IPS-20b (cell line): ENCODE measurements around the gene B9D2.

ENCODE experiments used
- H3K27ac ChIP-seq: one replicate; pipeline ENCODE4 v1.5.1; 2013; ENCODE audit warnings: low read length
- H3K27me3 ChIP-seq: 2 replicates; pipeline ENCODE4 v1.6.1; 2013; ENCODE audit warnings: mild to moderate bottlenecking, low read length, inconsistent platforms; ENCODE audit not compliant: insufficient read depth
- H3K36me3 ChIP-seq: 2 replicates; pipeline ENCODE4 v1.6.1; 2013; ENCODE audit warnings: low read depth, mild to moderate bottlenecking, inconsistent platforms, low read length, moderate library complexity; ENCODE audit not compliant: insufficient read depth
- H3K4me1 ChIP-seq: 2 replicates; pipeline ENCODE4 v1.6.1; 2013; ENCODE audit warnings: mild to moderate bottlenecking, control low read depth, inconsistent platforms, low read length, moderate library complexity; ENCODE audit not compliant: insufficient read depth
- H3K4me3 ChIP-seq: 2 replicates; pipeline ENCODE4 v1.5.1; 2013; ENCODE audit warnings: mild to moderate bottlenecking, low read length, inconsistent platforms
- H3K9ac ChIP-seq: 2 replicates; pipeline ENCODE4 v1.6.1; 2013; ENCODE audit warnings: low read depth, mild to moderate bottlenecking, inconsistent platforms, low read length, moderate library complexity
- H3K9me3 ChIP-seq: 2 replicates; pipeline ENCODE4 v1.6.1; 2013; ENCODE audit warnings: mild to moderate bottlenecking, low read depth, low read length, inconsistent platforms; ENCODE audit not compliant: insufficient read depth

The B9D2 gene

GRCh38 chr19:41403181-41403970, 39.4 kb upstream of the B9D2 start:
- H3K9ac ChIP-seq: no peak overlapping the region
- H3K4me3 ChIP-seq: no peak overlapping the region
- no peaks in the 10 kb centered on the region for H3K9me3 ChIP-seq
- peaks cover 1% of the 10 kb centered on the region for H3K4me1 ChIP-seq
- H3K36me3 ChIP-seq: no peaks in the 10 kb centered on the region
- H3K27ac ChIP-seq: no peak overlapping the region
- no peaks in the 10 kb centered on the region for H3K27me3 ChIP-seq

DNA sequence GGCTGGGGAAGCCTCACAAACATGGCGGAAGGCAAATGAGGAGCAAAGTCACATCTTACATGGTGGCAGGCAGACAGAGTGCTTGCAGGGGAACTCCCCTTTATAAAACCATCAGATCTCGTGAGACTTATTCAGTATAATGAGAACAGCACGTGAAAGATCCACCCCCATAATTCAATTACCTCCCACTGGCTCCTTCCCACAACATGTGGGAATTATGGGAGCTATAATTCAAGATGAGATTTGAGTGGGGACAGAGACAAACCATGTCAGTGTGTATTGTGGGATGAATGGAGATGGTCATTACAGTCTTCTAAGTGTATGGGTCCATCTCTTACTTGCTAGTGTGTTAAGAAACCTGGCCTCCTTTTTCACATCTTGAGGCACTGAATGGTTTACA, 38.1 kb upstream of the B9D2 start:
- no peak overlapping the region for H3K4me3 ChIP-seq
- H3K27me3 ChIP-seq: no peaks in the 10 kb centered on the region
- H3K36me3 ChIP-seq: no peaks in the 10 kb centered on the region
- peaks cover 2% of the 10 kb centered on the region; the same call in 1 of the 2 replicates for H3K4me1 ChIP-seq
- H3K9ac ChIP-seq: no peak overlapping the region
- H3K27ac ChIP-seq: no peak overlapping the region
- no peaks in the 10 kb centered on the region for H3K9me3 ChIP-seq

- H3K4me3 ChIP-seq: no peak overlapping the region
- no peak overlapping the region for H3K9ac ChIP-seq
- no peaks in the 10 kb centered on the region for H3K36me3 ChIP-seq
- no peaks in the 10 kb centered on the region for H3K27me3 ChIP-seq
- H3K4me1 ChIP-seq: peaks cover 2% of the 10 kb centered on the region; the same call in 1 of the 2 replicates
- H3K27ac ChIP-seq: no peak overlapping the region
- H3K9me3 ChIP-seq: no peaks in the 10 kb centered on the region
Measured at GRCh38 chr19:41401483-41401882, 37.5 kb upstream of the B9D2 start.

DNA sequence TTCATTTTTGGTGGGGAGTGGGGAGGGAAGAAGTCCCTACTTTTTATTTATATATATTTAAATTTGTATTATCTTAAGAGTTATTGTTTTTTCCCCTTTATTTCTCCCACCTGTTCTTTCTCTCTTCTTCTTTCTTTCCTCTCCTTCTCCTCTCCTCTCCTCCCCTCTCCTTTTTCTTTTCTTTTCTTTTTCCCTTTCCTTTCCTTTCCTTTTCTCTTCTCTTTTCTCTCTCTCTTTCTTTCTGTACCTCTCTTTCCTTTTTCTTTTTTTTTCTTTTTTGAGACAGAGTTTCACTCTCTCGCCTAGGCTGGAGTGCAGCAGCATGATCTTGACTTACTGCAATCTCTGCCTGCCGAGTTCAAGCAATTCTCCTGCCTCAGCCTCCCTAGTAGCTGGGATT, 35.6 kb upstream of the B9D2 start:
- no peak overlapping the region for H3K4me3 ChIP-seq
- H3K36me3 ChIP-seq: no peaks in the 10 kb centered on the region
- peaks cover 2% of the 10 kb centered on the region; the same call in 1 of the 2 replicates for H3K4me1 ChIP-seq
- no peaks in the 10 kb centered on the region for H3K9me3 ChIP-seq
- H3K27ac ChIP-seq: no peak overlapping the region
- no peaks in the 10 kb centered on the region for H3K27me3 ChIP-seq
- no peak overlapping the region; the same call in 1 of the 2 replicates for H3K9ac ChIP-seq

DNA sequence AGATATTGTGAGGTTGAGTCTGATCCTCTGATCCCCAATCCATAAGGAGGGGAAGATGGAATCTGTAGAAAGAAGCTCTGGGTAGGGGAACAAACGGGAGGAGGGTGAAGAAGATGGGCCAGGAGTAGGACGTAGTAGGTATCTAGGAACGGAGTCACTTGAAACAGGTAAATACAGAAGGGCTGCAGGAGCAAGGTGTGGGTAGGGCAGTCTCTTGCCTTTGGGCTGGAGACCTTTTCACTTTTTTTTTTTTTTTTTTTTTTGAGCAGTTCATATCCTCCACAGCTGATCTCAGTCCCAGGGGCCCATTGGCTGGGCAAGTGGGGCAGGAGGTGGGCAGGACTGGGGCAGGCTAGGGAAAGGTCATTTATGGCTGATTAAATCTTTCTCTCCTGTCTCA, 35.1 kb upstream of the B9D2 start:
- Histone ChIP-seq H3K4me1 (peaks cover 2% of the 10 kb centered on the region; the same call in 1 of the 2 replicates), H3K4me3 (peak overlapping the region; percentile 94; the same call in 1 of the 2 replicates), H3K27me3 (no peaks in the 10 kb centered on the region), H3K9me3 (no peaks in the 10 kb centered on the region), H3K27ac (no peak overlapping the region), H3K9ac (peak overlapping the region; percentile 96; the same call in 1 of the 2 replicates), H3K36me3 (no peaks in the 10 kb centered on the region)

GRCh38 chr19:41398598-41398997, 34.6 kb upstream of the B9D2 start:
- Histone ChIP-seq H3K27me3 (no peaks in the 10 kb centered on the region), H3K9ac (peak overlapping the region; percentile 96; the same call in 1 of the 2 replicates), H3K27ac (no peak overlapping the region), H3K4me3 (peak overlapping the region; percentile 94), H3K4me1 (peaks cover 2% of the 10 kb centered on the region; the same call in 1 of the 2 replicates), H3K36me3 (no peaks in the 10 kb centered on the region), H3K9me3 (no peaks in the 10 kb centered on the region)

DNA sequence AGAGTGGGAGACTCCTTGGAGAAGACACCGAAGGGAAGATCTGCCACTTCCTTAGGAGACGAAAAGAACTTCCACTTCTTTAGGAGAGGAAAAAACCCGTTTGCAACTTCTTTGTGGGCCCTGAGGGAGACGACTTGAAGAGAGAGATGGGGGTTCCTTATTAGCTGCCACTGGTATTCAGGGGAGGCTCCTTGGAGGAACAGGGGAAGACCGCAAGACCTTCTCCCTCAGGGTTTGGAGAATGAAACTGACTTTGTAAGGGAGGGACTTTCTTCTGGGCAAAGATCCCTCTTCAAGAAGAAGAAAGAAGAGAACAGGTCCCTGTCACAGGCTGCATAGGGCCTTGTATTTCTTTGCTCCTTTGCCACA, 34.1 kb upstream of the B9D2 start:
- Histone ChIP-seq H3K9me3 (no peaks in the 10 kb centered on the region), H3K27me3 (no peaks in the 10 kb centered on the region), H3K36me3 (no peaks in the 10 kb centered on the region), H3K4me3 (peak overlapping the region; percentile 94), H3K4me1 (peaks cover 2% of the 10 kb centered on the region; the same call in 1 of the 2 replicates), H3K27ac (peak overlapping the region; percentile 98), H3K9ac (peak overlapping the region; percentile 96)

- Histone ChIP-seq H3K4me3 (peak within 1 kb of the TSS; percentile 94), H3K27ac (peak within 1 kb of the TSS; percentile 98), H3K9ac (peak within 1 kb of the TSS; percentile 96), H3K27me3 (no peaks in the 10 kb centered on the region), H3K9me3 (no peaks in the 10 kb centered on the region), H3K36me3 (no peaks in the 10 kb centered on the region), H3K4me1 (peaks cover 2% of the 10 kb centered on the region; the same call in 1 of the 2 replicates)
Measured at GRCh38 chr19:41397086-41398049, 33.4 kb upstream of the B9D2 start, which contains the start of the genes BCKDHA and EXOSC5. Gene BCKDHA, plus strand, starts transcription at chr19:41397818. Its CDS starts 10 bp downstream, at chr19:41397828. Gene EXOSC5, minus strand, starts transcription at chr19:41397359. Its CDS starts 31 bp downstream, at chr19:41397328.

- Histone ChIP-seq H3K27ac (no peak overlapping the region), H3K27me3 (no peaks in the 10 kb centered on the region), H3K36me3 (peaks cover 18% of the 10 kb centered on the region), H3K4me3 (no peak overlapping the region), H3K4me1 (peaks cover 2% of the 10 kb centered on the region; the same call in 1 of the 2 replicates), H3K9me3 (no peaks in the 10 kb centered on the region), H3K9ac (no peak overlapping the region)
Measured at GRCh38 chr19:41395355-41395754, 31.4 kb upstream of the B9D2 start.

- Histone ChIP-seq H3K9me3 (no peaks in the 10 kb centered on the region), H3K9ac (no peak overlapping the region), H3K4me1 (no peaks in the 10 kb centered on the region), H3K27ac (no peak overlapping the region), H3K4me3 (no peak overlapping the region), H3K27me3 (no peaks in the 10 kb centered on the region), H3K36me3 (peaks cover 30% of the 10 kb centered on the region)
Measured at GRCh38 chr19:41392775-41393174, 28.8 kb upstream of the B9D2 start.

DNA sequence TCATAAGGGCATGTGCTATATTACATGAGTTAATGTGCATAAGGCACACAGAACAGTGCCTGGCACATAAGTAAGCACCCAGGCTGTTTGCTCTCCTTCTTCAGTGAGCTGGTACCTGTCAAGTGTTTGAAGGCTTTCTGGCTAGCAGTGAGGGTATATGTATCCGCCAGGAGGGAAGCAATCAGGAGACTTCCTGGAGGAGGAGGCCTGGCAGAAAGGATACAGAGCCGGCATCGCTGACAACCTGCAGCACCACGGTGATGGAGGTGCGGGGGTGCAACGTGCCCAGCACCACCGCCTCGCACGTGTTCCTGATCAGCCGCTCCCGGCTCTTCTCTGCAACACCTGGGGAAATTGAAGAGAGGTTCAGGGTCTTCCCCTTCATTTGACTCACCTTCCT, 27.7 kb upstream of the B9D2 start:
- Histone ChIP-seq H3K9me3 (no peaks in the 10 kb centered on the region), H3K36me3 (peaks cover 40% of the 10 kb centered on the region), H3K27ac (no peak overlapping the region), H3K4me1 (no peaks in the 10 kb centered on the region), H3K9ac (no peak overlapping the region), H3K27me3 (no peaks in the 10 kb centered on the region), H3K4me3 (no peak overlapping the region)
